Activated CD8-positive, alpha-beta memory T cell treated with anti-CD3 and anti-CD28 coated beads for 36 hours (primary cell): ENCODE data around the gene GAS5. TPM values are rescaled to one million over a fixed set of nuclear protein-coding genes. Genes with fewer than 3 reads are reported as not detected.
"Not testable (repeated sequence)": the region's sequence is repeated elsewhere in the genome, so short reads cannot be mapped to it uniquely, and the experiment has no call there.

ENCODE experiments used
- CTCF ChIA-PET: fragments of 350-600 bp; sonication (Branson Sonifier 250); formaldehyde crosslinking; loops from one replicate; lab custom pipeline; 2021; ENCODE audit warnings: antibody characterized with exemption; lab: Charles Lee
- POLR2A ChIA-PET: fragments of 350-600 bp; sonication (Branson Sonifier 250); formaldehyde crosslinking; loops from one replicate; lab custom pipeline; 2021; ENCODE audit warnings: antibody characterized with exemption; lab: Charles Lee
- total RNA-seq, 2 experiments: library from RNA; stranded (reverse); gene quantifications; one replicate each; pipeline ENCODE4 v1.2.3, GENCODE V29; 2021

GAS5 gene
- 1,000 to 10,000 TPM in 1 of 2 experiments, 100 to 1,000 TPM in 1; 977 to 1,024 TPM for total RNA-seq

DNA sequence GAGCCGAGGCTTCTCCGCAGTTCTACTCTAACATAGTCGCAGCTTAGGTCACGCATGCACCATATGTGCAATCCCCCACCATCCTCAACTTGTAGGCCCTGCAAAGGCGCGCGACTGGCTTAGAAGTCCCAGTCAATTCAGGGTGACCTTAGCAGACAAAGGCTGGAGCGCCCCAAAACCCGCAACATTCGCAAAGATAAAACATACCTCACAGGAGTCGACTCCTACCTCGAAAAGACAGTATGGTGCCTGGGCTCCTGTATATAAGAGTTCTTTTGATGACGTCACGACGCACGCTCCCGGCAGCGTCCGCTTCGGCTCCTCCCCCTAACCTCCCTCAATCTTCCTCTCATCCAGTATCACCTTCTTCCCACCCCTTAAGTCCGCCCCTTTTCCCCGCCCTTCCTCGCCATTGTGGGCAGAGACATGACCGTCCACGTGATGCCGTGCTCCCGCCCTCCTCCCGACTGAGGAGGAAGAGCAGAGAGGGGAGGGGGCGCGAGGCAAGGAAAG lies at the start of gene GAS5:
Gene GAS5, minus strand, starts transcription at position 237 of the 513 bp plus-strand sequence.
- POLR2A ChIA-PET = interaction anchor here (0.5 to 2.2 kb wide), 6 partner anchors 7 to 392 kb away, joined by 3 to 12 read pairs (median 6); partner anchors contain the start of genes CENPL, DARS2 and PRDX6
- CTCF ChIA-PET = interaction anchor here (0.6 to 2.1 kb wide), 2 partner anchors 44 to 1227 kb away, joined by 3 to 5 read pairs; no protein-coding TSS in a partner anchor

DNA sequence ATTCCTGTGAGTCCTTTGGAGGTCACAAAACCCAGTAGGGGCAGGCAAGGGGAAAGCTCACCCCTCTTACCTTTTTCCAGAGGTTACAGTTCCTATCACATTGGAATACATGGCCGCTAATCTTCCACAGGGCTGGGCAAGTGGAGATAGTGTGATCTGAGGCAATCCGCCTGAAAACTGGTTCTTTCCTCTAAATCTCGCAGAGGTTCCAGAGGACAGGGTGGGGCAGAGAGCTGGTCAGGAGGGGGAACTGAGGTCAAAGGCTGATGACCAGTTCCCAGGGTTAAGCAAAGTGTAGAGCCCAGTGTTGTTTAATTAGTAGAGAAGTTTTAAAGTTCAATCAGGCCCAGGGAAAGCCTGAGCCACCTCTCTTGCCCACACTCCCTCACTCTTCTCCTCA lies 49.4 kb upstream of the GAS5 start, which contains the start of gene SERPINC1:
Gene SERPINC1, minus strand, starts transcription at position 179 of the 400 bp plus-strand sequence. Its CDS starts 68 bp downstream, at position 111.
- CTCF ChIA-PET = no interaction called here

DNA sequence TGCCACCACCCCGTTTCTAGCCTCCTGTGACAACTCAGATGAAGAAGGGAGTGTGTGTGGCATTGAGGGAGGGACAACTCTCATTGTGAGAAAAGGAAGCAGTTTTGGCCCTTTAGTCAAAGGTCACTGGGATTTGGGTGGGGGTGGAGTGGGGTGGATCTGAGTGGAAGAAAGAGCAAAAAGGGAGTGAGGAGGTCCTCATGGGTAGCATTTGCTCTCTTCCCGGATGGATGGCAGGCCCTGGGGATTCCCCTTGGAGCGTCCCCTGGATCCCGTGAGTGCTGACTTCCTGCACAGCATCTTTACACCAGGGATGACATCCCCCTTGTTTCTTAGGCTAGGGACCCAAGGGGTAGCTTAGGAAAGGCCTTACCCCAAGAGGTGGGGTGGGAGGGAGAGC lies 48.9 kb upstream of the GAS5 start:
- ChIA-PET POLR2A (no interaction called here), CTCF (no interaction called here)

More for the DNA sequence above, 49.4 kb upstream of the GAS5 start, which contains the start of gene SERPINC1:
- POLR2A ChIA-PET = no interaction called here

DNA sequence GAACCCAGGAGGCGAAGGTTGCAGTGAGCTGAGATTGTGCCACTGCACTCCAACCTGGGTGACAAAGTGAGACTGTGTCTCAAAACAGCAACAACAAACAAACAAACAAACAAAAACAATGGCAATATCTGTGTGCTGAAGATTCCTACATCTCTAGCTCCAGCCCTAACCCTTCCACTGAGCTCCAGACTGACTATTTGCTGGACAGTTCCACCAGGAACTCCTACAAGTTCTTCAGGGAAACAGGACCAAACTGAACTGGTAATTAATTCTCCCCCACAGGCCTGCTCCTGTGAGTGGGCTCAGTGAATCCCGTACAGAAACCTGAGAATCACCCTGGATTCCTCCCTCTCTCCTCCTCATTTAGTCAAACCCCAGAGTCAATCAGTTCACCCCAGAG lies 47.8 kb upstream of the GAS5 start:
- ChIA-PET POLR2A (no interaction called here), CTCF (no interaction called here)

DNA sequence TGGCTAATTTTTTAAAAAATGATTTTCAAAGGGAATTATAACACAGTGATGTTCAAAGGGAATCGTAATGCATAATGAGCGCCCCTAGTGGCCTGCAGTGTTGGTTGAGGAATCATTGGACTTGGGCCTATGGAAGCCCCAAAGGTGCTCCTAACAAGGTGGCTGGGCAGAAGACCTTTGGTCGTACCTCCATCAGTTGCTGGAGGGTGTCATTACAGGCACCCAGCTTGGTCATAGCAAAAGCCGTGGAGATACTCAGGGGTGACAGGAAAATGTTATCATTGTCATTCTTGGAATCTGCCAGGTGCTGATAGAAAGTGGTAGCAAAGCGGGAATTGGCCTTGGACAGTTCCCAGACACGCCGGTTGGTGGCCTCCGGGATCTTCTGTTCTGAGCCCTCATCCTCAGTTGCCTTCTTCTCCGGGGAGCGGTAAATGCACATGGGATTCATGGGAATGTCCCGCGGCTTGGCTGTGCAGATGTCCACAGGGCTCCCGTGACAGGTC lies 46.6 kb upstream of the GAS5 start:
- CTCF ChIA-PET = no interaction called here

DNA sequence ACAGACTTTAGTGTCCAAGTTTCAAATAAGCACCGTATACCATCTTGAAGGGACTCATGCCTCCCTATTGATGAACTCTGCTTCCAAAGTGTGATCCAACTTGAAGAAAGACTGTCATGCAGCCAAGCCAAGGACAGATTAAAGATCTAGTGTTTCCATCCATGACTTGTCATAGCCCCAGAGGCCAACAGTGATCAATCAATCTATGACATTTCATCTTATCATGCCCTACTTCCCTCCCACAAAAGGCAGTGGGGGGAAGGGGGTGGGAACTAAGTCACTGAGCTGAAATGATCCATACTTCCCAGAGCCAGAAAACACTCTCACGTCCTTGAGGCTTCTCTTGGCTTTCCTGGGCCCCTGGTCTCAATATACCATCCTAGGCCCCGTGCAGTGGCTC lies 45.3 kb upstream of the GAS5 start:
- ChIA-PET CTCF (no interaction called here), POLR2A (interaction anchor here (0.6 kb wide), 1 partner anchor 48 kb away, joined by 3 read pairs; no protein-coding TSS in a partner anchor)

More for the DNA sequence above, 46.6 kb upstream of the GAS5 start:
- POLR2A ChIA-PET = no interaction called here

DNA sequence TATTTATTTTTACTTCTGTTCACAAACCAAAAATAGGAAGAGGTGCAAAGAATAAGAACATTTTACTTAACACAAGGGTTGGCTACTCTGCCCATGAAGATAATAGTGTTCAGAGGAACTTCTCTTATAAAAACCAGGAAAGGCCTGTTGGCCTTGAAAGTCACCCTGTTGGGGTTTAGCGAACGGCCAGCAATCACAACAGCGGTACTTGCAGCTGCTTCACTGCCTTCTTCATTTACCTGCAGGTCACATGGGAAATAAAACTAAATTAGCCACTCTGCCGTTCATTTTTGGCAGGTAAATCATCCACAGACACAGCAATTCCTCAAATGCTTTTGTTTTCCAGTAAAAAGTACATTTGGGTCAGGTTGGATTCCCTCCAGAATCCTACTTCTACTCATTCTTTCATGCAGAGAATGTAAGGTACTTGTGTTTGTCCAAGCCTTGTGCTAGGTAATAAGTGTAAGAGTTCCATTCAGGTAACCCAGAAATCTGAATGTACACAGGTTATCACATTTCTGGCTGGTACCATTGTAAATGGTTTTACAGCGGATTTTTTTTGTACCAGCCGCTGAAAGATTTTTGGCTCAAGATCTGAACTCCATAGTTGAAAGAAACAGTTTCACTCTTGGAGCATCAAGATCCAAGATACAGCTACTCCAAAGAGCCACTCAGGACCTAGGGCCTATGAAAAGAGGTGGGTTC lies 36.2 kb upstream of the GAS5 start:
- CTCF ChIA-PET = no interaction called here
- POLR2A ChIA-PET = no interaction called here

DNA sequence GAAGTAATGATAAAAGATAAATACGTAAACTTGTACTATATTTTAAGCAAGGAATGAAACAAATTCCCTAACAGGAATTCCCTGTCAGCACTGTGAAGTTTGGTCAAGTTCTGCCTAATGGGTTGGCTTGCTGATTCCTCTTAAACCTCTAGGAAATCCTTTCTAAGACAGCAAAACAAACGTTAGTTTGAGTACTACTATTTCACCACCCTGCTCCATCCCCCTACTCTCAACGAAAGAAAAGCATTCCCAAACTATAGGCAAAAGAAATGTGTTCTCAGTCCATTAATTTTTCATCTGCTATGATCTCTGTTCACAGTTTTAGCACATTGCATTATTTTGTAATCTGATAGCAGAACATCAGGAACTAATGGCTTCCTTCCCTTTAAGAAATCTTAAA lies 33.2 kb upstream of the GAS5 start:
- ChIA-PET POLR2A (no interaction called here), CTCF (no interaction called here)

DNA sequence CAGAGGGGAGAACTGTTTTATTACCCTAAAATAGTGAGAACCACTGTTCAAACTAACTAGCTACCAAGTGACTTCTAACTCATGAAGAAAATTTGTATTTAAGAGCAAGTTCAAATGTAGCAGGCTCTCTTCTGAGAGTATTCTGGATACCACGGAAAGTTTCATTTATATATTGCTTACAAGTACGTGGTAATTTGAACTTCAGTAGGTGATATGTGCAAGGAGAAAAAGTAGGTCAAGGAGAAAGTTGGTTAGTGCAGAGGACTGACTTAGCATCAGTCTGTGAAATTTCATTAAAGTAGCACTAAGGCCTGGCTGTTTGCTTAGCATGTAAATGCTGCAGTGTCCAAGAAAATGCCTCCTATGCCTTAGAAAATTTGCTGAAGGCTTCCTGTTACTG lies 32.6 kb upstream of the GAS5 start:
- POLR2A ChIA-PET = no interaction called here
- CTCF ChIA-PET = no interaction called here

DNA sequence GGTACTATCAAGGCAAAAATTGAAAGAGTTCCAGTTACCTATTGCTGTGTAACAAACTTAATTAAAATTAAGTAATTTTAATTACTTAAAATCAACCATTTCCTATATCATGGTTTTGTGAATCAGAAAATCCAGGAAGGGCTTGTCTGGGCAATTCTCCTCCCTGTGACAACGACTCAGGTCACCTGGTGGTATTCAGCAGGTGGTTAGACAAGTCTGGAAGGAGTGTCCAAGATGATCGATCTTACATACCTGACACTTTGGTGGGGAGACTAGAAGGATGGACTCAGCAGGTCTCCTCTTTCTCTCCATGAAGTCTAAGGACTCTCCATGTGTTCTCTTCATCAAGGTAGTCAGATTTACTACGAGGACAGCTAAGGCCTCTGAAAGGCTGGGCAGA lies 26.4 kb upstream of the GAS5 start:
- POLR2A ChIA-PET = no interaction called here
- CTCF ChIA-PET = no interaction called here

DNA sequence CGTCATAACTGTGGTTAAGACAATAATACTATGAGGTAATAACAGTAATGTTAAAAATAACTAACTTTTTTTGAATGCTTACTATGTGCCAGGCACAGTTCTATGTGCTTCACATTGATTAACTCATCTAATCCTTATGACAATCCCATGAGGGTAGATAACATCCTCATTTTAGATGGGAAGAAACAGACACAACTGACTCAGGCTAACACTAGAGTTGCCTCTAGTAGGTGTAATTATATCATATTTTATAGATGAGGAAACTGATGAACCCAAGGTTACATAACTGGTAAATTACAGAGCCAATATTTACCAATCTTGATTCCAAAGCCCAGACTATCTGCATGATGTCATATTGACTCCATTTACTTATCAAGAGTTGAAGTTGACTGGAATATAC lies 25.8 kb upstream of the GAS5 start:
- CTCF ChIA-PET = no interaction called here
- POLR2A ChIA-PET = no interaction called here

DNA sequence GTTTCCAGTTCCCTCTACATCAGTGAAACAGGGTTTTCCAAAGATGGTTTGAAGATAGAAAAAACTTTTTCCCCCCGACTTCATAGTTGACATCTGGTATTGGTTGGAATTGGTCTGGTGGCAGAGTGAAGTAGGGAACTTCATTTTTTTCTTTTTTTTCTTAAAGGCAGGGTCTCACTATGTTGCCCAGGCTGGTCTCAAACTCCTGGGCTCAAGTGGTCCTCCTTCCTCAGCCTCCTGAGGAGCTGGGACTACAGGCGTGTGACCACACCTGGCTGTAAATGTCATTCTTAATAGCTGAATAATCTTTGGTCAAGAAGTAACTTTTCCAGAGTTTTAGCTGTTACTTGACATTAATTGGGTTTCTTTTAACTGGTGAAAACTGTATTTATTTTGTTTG lies 22.1 kb upstream of the GAS5 start:
- ChIA-PET CTCF (no interaction called here), POLR2A (no interaction called here)

DNA sequence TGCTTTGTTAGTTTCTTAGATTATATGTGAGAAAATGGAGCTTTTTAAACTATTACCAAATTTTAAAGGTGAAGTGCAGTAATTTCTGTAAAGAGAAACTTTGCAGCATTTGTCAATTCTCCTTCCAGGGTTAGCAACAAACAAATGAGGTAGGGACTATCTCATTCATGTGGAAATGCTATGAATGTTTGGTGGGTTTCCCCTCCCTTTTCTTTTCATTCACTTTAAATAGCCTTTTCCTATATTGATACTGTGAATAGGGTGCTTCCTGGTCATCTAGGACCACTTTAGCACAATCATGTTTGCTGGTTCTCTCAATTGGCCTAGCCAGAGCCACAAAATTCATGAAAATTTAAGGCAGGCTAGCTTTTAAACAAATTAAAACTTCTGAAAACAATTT lies 21.0 kb upstream of the GAS5 start:
- ChIA-PET POLR2A (no interaction called here), CTCF (no interaction called here)

DNA sequence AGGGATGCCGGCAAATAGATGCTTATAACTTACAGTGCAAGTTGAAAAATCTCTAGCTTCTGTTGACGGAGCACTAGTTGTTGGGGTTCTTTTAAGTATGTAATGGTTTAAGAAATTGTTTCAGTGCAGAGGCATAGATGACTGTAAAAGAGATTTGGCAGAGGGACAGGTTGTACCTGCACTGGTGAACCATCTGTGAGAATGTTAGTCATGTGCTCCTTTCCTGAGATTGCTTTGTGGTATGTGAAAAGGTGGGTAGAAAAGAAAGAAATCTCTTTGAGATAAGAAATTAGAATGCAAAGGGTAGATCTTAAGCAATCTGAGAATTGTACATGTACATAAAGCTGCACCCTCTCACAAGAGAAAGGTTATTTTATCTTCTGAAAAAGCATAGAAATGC lies 19.8 kb upstream of the GAS5 start:
- POLR2A ChIA-PET = no interaction called here
- CTCF ChIA-PET = no interaction called here

DNA sequence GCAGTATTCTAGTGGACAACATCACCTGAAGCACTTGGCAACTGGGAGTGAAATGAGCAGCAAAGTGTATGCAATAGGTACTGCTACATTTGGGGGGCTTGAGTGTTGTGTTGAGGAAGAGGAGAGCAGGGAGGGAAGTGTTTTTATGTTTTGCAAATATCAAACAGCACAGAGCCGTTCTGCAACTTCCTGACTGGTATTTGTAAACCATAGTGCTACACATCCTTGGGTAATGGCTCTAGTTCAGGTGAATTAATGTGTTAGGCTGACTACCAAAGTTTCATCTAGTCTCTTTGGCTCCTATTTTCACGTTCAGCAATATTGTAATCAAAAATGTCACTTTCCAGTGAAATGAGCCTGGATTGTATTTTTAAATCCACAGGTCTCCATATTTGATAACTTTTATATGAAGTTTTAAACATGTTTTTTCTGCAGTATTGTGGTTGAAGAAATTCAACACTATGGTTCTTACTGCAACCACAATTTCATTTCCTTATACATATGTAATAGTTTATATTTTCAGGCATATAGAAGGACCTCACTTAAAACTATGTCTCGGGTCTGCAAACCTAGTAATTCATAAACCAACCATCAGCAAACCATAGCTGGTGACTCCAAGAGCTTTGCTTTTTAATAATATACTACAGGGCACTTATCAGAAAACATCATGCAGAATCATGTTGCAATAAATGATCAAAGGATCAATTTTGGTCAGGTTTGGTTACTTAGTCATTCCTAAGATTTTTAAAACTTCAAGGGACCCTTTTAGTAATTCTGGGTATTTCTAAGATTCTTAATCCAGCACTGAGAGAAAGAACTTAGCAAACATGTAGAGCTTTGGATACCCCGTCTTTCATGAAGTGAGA lies 19.2 kb upstream of the GAS5 start:
- CTCF ChIA-PET = no interaction called here
- POLR2A ChIA-PET = no interaction called here

DNA sequence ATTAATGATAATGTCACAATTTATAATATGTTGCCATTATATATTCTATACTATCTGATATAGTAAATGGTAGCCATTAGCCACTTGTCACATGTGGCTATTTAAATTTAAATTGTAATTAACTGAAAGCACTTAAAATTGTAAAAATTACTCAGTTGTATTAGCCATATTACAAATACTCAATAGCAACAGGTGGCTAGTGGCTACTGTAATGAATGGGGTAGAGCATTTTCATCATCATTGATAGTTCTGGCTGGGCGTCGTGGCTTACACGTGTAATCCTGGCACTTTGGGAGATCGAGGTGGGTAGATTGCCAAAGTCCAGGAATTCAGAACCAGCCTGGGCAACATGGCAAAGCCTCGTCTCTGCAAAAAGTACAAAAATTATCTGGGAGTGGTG lies 16.9 kb upstream of the GAS5 start:
- ChIA-PET POLR2A (no interaction called here), CTCF (no interaction called here)

DNA sequence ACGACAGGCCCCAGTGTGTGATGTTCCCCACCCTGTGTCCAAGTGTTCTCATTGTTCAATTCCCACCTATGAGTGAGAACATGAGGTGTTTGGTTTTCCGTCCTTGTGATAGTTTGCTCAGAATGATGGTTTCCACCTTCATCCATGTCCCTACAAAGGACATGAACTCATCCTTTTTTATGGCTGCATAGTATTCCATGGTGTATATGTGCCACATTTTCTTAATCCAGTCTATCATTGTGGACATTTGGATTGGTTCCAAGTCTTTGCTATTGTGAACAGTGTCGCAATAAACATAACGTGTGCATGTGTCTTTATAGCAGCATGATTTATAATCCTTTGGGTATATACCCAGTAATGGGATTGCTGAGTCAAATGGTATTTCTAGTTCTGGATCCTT lies 13.3 kb upstream of the GAS5 start:
- CTCF ChIA-PET, POLR2A ChIA-PET: not testable (repeated sequence)

DNA sequence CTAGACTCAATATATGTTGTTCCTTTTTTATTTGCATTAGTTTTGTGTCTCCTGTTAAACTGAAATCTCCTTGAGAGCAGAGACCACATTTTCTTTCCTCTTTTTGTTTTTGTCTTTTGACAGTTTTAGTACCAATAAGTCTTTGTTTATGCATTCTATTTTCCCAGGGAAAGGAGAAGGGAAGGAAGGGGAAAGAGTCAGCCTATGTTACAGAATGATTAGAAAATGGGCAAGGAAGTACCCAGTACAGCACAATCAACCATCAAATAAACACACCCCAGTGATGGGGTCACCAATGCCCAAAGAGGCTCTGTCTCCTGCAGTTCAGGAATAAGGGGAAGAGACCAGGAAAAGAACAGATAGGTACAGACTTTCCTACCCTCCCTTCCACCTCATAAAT lies 10.5 kb upstream of the GAS5 start:
- ChIA-PET POLR2A (no interaction called here), CTCF (no interaction called here)

DNA sequence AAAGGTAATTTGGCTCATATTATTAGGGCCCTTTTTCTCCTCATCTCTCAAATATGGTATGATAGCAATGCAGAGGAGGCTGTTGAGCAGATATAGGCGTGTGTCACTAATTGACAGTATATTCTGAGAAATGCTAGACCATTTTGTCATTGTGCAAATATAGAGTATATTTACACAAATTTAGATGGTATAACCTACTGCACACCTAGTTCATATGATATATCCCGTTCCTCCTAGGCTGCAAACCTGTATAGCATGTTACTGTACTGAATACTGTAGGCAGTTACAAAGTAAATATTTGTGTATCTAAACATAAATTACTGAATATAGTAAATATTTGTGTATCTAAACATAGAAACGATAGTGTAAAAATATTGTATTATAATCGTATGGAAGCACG lies 8.9 kb upstream of the GAS5 start:
- ChIA-PET POLR2A (no interaction called here), CTCF (no interaction called here)

DNA sequence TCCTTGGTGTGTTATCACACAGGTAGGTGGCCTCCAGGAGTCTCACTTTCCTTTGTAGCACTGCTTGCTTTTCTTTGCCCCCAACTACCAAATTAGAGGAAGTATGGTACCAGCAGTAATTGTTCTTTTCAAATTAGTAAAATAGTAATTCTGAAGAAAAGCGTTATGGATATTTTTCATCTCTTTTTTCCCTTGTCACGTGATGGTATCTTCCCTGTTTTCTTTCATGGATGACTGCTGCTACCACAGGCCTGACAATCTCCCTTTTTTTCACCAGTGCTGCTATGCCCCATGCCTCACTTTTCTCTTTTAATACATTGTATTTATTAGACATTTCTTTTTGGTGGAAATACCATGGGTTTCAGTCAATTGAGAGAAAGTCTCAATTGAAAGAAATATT lies 3.7 kb upstream of the GAS5 start:
- ChIA-PET CTCF (no interaction called here), POLR2A (no interaction called here)
